Right renal pelvis (tissue), 4 donors: ENCODE results near the gene GNAI2. TPM values are rescaled to one million over a fixed set of nuclear protein-coding genes. Genes with fewer than 3 reads are reported as not detected.
"Not testable (repeated sequence)": the region's sequence is repeated elsewhere in the genome, so short reads cannot be mapped to it uniquely, and the experiment has no call there.

ENCODE experiments used
- DNase-seq, 4 donors: peaks; one replicate each; pipeline ENCODE4 v3.0.0-alpha.2; 2013; ENCODE audit warnings: low read depth in 4 of 4, low spot score in 3 of 4, missing footprints in 1 of 4
- polyA plus RNA-seq, 4 donors: library from polyadenylated mRNA; unstranded; fragments of 120-200 nt; gene quantifications; one replicate each; pipeline ENCODE4 v1.2.1, GENCODE V29; 2013; ENCODE audit not compliant: insufficient read length in 4 of 4

Gene GNAI2
- polyA plus RNA-seq, 4 donors, result 203 to 219 (median 207) TPM

DNA sequence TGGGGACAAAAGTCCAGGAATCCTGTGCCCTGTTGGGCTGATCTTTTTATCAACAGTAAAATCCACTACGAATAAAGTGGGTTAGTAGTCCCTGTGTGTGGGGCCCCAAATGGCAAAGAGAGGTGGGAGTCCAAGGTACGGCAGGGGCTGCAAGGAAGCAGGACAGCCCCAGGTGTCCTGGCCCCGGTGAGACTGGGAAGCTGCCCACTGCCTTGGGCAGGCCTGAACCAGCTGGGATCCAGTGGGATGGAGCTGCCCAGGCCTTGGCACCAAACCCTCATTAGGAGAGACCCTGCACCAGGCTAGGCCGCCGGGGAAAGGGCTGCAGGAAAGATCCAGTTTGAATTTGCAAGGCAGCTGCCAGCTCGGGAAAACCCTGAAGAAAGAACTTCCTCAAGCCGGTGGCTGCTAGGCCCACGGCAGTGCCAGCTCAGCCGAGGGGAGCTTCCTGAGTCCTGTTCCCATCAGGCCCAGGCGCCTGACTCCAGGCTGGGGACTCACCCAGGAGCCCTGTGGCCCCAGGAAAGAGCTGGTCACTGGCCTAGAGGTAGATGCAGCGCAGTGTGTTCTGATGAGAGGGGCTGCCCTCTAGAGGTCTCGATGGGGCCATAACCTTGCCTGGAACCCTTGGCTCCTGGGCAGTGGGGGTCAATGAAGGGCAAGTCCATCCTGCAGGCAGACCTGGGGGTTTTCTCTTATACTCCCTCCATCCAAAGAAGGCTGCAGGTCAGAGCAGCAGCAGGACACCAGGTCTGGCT is 14.4 kb upstream of the GNAI2 start:
- no peak for DNase-seq

DNA sequence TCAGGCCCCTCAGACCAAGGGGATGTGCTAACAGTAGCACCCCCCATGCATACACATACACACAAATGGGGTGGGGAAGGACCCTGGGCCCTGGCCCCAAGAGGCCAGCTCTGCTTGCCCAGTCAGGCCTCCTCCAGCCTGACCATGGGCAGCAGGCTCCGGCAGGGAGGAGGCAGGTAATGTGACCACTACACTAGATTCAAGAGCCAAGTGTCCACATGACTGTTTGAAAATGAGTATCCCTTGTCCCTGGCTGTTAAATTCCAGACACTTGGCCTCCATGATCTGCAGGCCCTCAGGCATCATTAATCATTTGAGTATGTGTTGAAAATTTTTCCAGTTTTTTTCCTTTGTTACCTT is 13.9 kb upstream of the GNAI2 start:
- DNase-seq, result no peak

DNA sequence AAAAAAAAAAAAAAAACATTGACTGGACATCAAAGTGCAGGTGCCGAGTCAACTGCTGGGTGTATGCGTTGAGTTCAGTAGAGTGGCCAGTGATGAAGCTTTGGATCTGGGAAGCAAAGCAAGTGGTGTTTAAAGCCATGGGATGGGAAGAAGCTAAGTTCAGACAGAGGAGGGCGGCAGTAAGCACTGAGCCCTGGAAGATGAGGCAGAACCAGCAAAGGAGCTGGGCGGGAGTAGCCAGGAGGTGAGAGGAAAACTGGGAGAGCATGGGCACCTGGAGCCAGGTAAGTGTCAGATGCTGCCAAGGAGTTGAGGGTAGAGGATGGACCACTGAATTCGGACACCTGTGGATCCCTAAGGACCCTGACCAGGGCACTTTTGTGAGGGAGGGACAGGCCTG is 11.4 kb upstream of the GNAI2 start:
- no peak for DNase-seq

DNA sequence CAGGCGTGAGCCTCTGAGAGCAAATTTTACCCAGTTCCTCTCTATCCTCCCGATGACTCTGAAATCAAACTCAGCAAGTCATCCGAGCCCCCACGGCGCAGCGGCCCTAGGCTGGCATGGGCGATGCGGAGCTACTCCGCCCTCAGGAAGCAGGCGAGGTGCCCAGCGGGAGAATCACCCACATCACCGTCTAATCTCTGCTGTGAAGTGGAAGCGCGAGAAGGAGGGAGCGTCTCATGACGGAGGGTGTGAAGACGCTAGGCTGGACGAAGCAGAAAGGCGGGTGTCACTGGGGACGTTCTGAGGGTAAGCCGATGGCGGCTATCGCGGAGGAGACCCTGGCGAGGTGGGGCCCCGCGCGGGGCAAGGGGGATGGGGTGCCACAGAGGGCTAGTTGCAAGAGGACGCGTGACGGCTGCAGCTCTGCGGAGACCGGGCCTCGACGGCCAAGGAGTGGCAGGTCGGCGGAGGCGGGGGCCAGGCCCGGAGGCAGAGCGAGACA is 9.1 kb upstream of the GNAI2 start:
- DNase-seq, result no peak

DNA sequence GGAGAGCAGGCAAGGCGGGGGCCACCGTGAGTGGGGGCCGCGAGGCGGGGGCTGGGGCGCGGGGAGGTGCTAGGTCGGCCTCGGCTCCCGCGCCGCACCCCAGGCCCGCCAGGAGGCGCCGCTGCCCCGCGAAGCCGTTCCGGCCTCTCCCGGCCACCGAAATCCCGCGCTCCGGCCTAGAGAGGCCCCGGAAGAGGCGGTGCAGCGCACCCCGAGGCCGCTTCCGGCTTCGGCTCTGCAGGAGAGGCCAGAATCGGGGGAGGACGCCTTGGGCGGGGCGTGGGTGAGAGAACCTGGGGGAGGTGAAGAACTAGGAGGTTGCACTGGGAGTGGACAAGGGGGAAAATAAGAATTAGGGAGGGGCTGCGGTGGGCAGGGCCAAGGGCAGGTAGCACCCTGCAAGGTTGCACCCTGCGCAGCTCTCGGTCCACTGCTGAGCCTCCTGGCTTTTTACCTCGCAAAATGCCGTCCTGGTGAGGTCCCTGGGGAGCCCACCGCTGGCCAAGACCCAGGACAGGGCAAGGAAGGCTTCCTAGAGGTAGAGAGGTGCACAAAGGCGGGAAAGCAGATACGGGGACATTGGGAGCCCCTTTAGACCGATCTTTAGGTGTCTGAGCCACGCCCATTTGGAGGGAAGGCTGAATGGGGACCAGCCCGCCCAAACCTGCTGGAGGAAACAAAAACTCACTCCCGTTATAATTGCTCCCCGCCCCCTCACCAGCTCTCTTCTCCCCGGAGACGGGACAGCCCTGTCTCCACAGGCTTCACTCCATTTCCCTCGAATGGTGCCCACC is 8.4 kb upstream of the GNAI2 start:
- DNase-seq, result peak; percentile 88 to 94 (median 91)

DNA sequence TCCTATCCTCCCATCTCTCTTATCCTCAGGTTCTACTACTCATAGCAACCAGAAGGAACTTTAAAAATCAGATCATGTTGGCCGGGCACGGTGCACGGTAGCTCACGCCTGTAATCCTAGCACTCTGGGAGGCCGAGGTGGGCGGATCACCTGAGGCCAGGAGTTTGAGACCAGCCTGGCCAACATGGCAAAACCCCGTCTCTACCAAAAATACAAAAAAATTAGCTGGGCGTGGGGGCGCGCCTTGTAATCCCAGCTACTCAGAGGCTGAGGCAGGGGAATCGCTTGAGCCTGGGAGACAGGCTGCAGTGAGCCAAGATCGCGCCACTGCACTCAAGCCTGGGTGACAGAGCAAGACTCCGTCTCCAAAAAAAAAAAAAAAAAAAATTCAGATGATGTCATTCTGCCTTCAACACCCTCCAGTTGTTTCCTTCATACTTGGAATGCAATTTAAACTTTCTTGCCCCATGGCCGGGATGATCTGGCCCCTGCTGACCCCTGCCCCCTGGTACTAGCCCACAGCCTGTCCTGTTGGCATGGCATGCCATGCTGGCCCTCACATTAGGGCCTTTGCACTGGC is 7.7 kb upstream of the GNAI2 start:
- not testable (repeated sequence) for DNase-seq

DNA sequence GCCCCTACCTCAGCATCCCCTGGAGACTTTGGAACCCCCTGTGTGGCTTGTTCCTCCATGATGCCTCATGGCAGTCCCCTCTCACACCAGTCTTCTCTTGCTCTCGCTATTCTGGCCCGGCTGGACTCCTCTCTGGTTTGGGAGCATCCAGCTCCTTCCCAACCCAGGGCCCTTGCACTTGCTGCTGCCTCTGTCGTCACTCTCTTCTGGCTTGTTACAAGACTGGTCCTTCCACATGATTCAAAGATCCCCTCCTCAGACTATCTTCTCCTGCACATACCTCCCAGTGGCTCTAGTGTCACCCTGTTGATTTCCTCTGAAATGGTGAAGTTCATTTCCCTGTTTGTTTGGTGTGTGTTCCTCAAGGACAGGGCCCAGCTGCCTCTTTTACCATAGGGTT is 6.5 kb upstream of the GNAI2 start:
- DNase-seq, result no peak

DNA sequence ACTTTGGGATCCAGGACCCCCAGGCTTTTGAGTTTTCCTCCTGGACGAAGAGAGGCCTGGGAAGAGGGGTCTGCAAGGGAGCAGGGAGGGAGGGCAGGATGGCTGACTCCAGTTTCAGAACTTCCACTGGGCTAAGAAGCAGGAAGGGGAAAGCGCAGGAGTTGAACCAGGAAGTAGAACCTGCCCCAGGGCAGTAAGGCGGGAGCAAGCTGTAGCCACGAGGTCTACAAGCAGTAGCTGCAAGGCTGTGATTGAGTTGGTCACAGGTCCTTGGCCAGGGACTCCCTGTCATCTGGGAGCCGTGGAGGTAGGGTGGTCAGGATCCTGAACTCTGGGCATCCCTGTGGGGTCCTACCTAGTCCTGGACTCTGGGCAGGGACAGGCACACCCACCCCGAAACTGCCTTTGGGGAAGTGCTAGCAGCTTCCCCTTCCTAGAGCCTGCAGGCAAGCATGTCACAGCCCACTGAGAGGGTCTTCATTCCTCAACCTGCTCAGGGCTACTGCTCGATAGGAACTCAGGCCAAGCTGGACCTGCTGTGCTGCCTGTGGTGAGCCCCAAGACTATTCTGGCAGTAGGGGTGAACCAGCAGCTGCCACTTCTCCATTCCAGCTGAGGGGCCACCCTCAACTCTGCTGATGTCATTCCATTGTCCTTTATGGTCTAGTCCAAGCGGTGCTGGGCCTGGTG is 5.8 kb upstream of the GNAI2 start:
- DNase-seq, result no peak

DNA sequence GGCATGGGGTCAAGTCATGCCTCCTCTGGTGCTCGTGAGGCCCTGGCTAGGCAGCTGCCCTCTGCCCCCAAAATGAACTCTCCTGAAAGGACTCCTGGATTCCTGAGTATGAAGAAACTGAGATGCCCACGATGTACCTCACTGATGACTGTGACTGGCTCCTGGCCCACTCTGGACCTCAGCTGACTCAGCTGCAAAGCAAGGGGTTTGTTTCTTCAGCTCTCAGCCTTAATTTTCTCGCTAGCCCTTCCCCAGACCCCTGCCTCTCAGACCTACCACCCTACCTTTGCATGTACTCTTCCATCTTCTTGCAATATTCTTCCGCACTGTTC is 5.2 kb upstream of the GNAI2 start:
- DNase-seq, result no peak

DNA sequence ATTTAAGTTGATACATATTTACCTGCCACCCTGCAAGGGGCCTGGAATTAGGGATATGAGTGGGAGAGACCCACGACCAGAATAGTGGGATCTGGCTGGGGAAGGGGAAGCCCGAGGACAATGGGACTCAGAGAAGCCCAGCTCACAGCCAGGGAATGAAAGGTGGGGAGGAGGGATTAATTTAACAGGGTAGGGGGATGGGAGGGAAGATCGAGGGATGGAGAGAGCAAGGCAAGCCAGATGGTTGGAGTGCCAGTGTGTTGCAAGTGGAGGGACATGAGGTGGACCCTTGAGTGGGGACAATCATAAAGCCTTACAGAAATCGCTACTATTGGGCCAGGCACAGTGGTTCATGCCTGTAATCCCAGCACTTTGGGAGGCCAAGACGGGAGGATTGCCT is 4.4 kb upstream of the GNAI2 start:
- no peak for DNase-seq

DNA sequence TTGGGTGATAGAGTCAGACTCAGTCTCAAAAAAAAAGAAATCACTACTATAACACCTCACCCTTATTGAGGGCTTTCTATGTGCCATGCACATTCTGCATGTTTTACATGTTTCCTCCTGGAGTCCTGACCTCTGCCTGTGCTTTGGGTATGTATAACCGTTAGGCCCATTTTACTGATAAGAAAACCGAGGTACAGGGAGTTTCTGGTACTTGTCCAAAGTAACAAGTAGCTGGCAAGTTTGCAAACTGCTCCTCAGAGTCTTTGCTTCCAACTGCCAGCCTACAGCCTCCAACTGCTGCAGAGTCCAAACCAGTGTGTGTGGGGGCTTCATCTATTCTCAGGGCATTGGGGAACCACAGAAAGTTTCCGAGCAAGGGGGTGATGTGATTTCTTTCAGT is 3.7 kb upstream of the GNAI2 start:
- DNase-seq, result no peak

DNA sequence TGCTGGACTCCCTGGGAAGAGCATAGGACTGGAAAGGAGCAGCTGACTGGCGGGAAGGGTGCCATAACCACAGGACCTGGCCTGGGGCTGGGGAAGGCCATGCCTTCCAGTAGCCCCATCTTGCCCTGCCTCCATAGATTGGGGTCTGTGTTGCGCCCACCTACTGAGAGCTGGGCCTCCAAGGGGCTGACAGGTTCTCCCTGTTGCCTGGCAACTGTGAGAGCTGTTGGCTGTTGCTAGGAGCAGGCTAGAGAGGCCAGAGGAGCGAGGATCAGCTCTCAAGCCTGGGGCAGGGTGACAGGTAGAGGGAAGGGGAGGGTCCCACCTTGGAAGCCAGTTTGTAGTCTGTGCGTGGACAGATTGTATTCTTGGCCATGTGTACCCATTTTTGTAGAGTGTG is 2.8 kb upstream of the GNAI2 start:
- no peak for DNase-seq

DNA sequence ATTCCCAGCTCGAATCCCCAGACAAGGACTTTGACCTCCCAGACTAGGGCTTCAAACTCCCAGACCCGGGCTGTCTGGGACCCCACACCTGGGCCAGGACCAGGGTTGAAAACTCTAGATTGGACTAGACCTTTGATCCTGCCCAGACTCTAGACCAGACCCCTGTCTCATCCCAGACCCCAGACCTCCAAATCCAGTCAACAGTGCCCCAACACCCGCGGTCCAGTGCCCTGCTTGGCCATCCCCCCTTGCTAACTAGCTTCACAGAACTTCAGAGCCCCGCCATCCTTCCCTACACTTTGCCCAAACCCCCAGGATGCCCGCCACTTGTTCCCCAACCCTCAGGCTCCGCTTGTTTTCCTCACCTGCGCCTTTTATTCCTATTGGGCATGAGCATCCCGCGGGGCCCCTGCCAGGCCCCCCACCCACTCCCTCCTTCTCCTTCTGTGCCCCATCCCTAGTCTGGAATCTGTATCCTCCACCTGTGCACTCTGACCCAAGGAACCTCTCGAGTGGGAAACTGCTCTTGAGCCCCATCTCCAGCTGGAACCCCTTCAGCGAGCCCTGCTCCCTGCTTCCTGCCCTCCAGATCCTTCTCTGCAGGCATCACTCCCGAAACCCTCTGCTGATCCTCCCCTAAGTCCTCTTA is 604 bp downstream of the GNAI2 start:
- no peak for DNase-seq

DNA sequence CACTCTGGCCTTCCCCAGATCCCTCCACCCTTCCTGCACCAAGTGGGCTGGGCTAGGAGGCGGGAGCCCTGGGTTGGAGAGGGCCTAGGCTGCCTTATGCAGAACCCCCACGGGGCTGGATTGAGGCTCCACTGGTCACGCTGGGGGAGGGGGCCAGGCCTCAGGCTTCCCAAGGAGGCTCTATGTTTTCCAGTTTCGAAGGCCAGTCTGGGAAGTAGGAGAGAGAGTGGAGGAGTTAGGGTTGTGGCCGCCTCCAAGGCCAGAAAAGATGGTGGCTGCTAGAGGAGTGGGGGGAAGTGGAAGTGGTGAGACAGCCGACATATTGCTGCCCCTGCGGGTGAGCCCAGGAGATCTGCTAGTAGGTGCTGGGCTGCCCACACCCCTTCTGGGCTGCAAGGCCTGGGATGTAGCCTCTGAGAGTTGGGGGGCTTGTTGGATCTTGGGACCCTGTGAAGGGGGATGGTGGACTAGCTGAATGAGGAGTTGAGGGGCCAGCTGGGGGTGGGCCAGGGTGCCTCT is 1.2 kb downstream of the GNAI2 start:
- no peak for DNase-seq

DNA sequence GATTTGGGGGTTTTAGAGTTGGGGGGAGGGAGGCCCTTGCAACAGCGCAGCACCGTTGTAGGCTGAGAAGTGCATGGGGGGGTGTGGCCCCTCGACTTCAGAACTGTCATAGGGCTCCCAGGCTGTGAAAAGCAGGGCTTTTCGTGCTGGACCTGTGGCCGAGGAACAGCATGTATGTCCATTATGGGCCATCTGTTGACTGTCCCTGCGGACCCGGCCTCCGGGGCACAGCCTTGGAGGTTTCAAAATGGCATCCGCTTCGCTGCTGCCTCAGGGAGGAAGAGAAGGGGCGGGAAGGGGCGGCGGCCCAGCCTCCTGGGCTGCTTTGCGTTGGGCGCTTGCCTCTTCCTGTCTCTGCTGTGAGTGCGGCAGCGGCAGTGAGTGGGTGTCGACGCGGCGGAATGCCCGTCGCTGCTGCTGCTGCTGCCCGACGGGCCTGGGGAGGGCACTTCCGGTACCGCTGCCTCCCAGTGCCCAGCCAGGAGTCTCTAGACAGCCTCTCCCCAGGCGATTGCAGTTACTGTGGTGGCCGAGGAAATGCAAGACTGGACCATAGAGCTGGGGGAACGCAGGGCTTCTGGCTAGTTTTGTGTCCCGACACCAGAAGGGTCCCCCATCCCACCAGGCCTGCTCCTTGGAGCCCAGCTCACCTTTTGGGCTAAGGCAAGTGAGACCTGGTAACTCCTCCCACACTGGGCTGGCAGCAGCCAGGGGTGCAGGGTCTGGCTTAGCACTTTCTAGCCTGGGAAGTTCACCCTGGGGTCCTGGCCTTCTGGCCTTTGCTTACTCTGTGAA is 1.9 kb downstream of the GNAI2 start:
- no peak for DNase-seq

DNA sequence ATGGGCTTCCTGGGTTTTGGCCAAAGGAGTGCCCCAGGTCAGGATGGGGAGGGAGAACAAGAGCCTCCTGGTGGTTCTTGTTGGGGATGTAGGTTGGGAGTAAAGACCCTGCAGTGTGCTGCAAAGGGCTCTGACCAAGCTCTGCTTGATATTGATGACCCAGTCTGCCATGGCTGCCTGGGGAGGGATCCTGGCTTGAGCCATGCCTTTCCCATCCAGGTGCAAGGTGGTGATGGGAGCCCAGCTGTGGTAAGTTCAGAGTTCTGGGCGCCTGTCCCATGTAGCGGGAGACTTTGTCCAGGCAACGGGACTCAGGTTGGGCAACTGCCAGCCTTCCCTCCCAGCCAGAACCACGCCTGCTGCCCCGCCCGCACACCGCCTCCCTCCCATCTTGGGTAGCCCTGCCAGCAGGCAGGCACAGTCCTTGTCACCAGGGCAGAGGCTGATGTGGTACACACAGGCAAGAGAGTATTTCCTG is 2.6 kb downstream of the GNAI2 start:
- no peak for DNase-seq

DNA sequence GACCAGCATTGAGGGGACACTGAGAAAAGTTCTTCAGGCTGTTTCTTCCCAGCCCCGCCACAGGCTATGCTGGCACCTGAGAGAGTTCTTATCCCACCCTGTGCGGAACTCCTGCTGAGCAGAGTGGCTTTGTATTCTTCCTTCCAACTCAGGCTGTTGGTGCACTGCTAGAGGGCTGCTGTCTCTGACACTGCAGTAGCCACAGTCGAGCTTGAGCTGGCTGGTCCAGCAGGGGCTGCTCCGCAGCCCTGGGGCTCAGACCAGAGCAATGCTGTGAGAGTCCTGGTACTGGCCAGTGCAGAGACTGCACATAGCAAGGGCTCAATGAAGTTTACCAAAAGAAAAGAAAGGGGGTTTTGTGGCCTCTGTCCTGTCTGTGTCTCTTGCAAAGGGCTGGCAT is 3.6 kb downstream of the GNAI2 start:
- no peak for DNase-seq

DNA sequence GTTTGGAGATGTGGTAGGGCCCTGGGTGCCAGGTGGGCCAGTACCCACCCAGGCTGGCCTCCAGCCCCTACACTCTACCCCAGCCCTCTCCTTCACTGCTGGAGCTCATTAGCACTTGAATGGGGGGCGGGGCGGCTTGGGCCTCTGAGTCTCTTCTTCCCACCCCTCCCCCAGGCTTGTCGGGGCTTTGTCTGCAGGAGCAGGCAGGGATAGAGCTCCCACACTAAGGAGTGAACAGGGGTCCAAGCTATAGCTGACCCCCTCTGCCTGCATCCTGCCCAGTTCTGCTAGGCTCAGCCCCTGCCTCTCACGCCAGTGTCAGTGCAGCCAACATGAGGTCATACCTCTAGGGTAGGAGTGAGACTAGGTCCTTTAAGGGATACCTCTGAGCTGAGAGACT is 5.2 kb downstream of the GNAI2 start:
- DNase-seq, result no peak

DNA sequence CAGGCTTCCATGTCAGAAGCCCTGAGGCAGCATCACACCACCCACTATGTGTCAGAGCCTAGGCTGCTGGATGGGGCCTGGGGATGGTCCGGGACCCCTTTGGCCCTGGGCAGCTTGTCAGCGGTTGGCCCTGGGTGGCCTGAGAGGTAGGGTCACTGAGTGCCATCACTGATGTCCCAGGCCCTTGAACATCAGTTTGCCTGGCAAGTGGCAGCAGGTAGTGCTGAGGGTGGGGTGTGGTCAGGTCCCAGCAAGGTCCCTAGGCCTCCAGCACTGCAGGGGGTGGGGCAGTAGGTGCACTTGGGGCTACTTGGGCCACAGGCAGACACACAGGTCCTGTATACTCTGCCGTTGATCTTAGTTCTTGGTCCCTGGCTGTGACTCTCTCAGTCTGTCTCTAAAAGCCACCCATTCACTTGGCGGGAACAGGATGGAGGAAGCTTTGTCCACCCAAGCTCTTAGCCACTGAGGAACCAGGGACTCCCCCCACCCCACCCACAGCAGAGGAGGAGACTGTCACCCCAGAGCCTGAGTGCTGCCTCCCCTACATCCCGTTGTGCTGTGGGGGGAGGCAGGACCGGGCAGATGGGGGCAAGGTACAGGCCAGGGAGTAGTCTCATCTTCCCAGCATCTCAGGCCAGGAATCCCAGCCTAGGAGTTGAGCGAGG is 5.8 kb downstream of the GNAI2 start:
- DNase-seq, result no peak
